Skeletal muscle satellite cell (primary cell): ENCODE measurements around the gene DDI1.
A peak's percentile ranks its signal among the peaks of the same experiment; 100 is the strongest.

Experiments
- H3K27me3 ChIP-seq: 2 replicates; pipeline ENCODE4 v1.7.0; 2013; ENCODE audit warnings: low read length; ENCODE audit not compliant: control insufficient read depth, insufficient read depth
- H3K36me3 ChIP-seq: 2 replicates; pipeline ENCODE4 v1.7.0; 2013; ENCODE audit warnings: mild to moderate bottlenecking, control low read depth, low read length; ENCODE audit not compliant: insufficient read depth
- H3K4me1 ChIP-seq: 2 replicates; pipeline ENCODE4 v1.7.0; 2013; ENCODE audit warnings: low read length; ENCODE audit not compliant: control insufficient read depth, insufficient read depth
- H3K4me2 ChIP-seq: 2 replicates; pipeline ENCODE4 v1.7.0; 2013; ENCODE audit warnings: mild to moderate bottlenecking, low read length
- H3K4me3 ChIP-seq: 2 replicates; pipeline ENCODE4 v1.7.0; 2013; ENCODE audit warnings: low read length
- H3K9ac ChIP-seq: 2 replicates; pipeline ENCODE4 v1.7.0; 2013; ENCODE audit warnings: mild to moderate bottlenecking, low read depth, low read length, moderate library complexity
- H3K9me3 ChIP-seq: replicated peaks from 2 replicates; pipeline ENCODE4 v1.7.0; 2013; ENCODE audit warnings: mild to moderate bottlenecking, control low read depth, low read length

Gene DDI1

GRCh38 chr11:104003491-104003890 lies 32.9 kb upstream of the DDI1 start:
- no peak overlapping the region for H3K9ac ChIP-seq
- no peaks in the 10 kb centered on the region for H3K4me1 ChIP-seq
- no peaks in the 10 kb centered on the region for H3K9me3 ChIP-seq
- H3K36me3 ChIP-seq: no peaks in the 10 kb centered on the region
- no peaks in the 10 kb centered on the region for H3K27me3 ChIP-seq
- H3K4me3 ChIP-seq: no peak overlapping the region
- H3K4me2 ChIP-seq: no peak overlapping the region

GRCh38 chr11:104005234-104005855 lies 31.1 kb upstream of the DDI1 start:
- H3K4me1 ChIP-seq: no peaks in the 10 kb centered on the region
- H3K9me3 ChIP-seq: no peaks in the 10 kb centered on the region
- no peak overlapping the region for H3K4me3 ChIP-seq
- no peaks in the 10 kb centered on the region for H3K27me3 ChIP-seq
- H3K9ac ChIP-seq: no peak overlapping the region
- H3K4me2 ChIP-seq: no peak overlapping the region
- H3K36me3 ChIP-seq: no peaks in the 10 kb centered on the region

GRCh38 chr11:104009744-104010143 lies 26.7 kb upstream of the DDI1 start:
- H3K9ac ChIP-seq: no peak overlapping the region
- H3K4me1 ChIP-seq: no peaks in the 10 kb centered on the region
- H3K36me3 ChIP-seq: no peaks in the 10 kb centered on the region
- H3K9me3 ChIP-seq: no peaks in the 10 kb centered on the region
- no peak overlapping the region for H3K4me2 ChIP-seq
- H3K4me3 ChIP-seq: no peak overlapping the region
- no peaks in the 10 kb centered on the region for H3K27me3 ChIP-seq

- H3K4me1 ChIP-seq: no peaks in the 10 kb centered on the region
- H3K9me3 ChIP-seq: no peaks in the 10 kb centered on the region
- no peaks in the 10 kb centered on the region for H3K27me3 ChIP-seq
- H3K4me2 ChIP-seq: no peak overlapping the region
- H3K4me3 ChIP-seq: no peak overlapping the region
- H3K36me3 ChIP-seq: no peaks in the 10 kb centered on the region
- H3K9ac ChIP-seq: no peak overlapping the region
Observed at GRCh38 chr11:104011044-104011443, 25.4 kb upstream of the DDI1 start.

GRCh38 chr11:104015649-104016415 lies 20.6 kb upstream of the DDI1 start:
- Histone ChIP-seq H3K36me3 (no peaks in the 10 kb centered on the region), H3K4me2 (no peak overlapping the region), H3K4me1 (no peaks in the 10 kb centered on the region), H3K9ac (no peak overlapping the region), H3K4me3 (no peak overlapping the region), H3K27me3 (no peaks in the 10 kb centered on the region), H3K9me3 (no peaks in the 10 kb centered on the region)

- Histone ChIP-seq H3K4me3 (no peak overlapping the region), H3K27me3 (no peaks in the 10 kb centered on the region), H3K36me3 (no peaks in the 10 kb centered on the region), H3K9ac (no peak overlapping the region), H3K4me1 (no peaks in the 10 kb centered on the region), H3K4me2 (no peak overlapping the region), H3K9me3 (no peaks in the 10 kb centered on the region)
Observed at GRCh38 chr11:104024572-104024971, 11.9 kb upstream of the DDI1 start.

GRCh38 chr11:104028476-104029263 lies 7.8 kb upstream of the DDI1 start:
- no peak overlapping the region for H3K4me2 ChIP-seq
- peaks cover 9% of the 10 kb centered on the region for H3K4me1 ChIP-seq
- no peak overlapping the region for H3K9ac ChIP-seq
- no peaks in the 10 kb centered on the region for H3K36me3 ChIP-seq
- H3K27me3 ChIP-seq: no peaks in the 10 kb centered on the region
- H3K4me3 ChIP-seq: no peak overlapping the region
- no peaks in the 10 kb centered on the region for H3K9me3 ChIP-seq

- Histone ChIP-seq H3K9me3 (no peaks in the 10 kb centered on the region), H3K4me3 (no peak overlapping the region), H3K9ac (no peak overlapping the region)
Observed at GRCh38 chr11:104033134-104033533, 3.3 kb upstream of the DDI1 start.

GRCh38 chr11:104033561-104033960 lies 2.9 kb upstream of the DDI1 start:
- Histone ChIP-seq H3K27me3 (no peaks in the 10 kb centered on the region), H3K9ac (no peak overlapping the region), H3K36me3 (no peaks in the 10 kb centered on the region), H3K4me2 (peak overlapping the region; percentile 27), H3K4me1 (peaks cover 13% of the 10 kb centered on the region), H3K9me3 (no peaks in the 10 kb centered on the region), H3K4me3 (no peak overlapping the region)

More at GRCh38 chr11:104033134-104033533, 3.3 kb upstream of the DDI1 start:
- Histone ChIP-seq H3K27me3 (no peaks in the 10 kb centered on the region), H3K4me2 (peak overlapping the region; percentile 27), H3K4me1 (peaks cover 13% of the 10 kb centered on the region), H3K36me3 (no peaks in the 10 kb centered on the region)

GRCh38 chr11:104036995-104037394 lies 555 bp downstream of the DDI1 start:
- H3K4me3 ChIP-seq: no peak overlapping the region
- no peaks in the 10 kb centered on the region for H3K9me3 ChIP-seq
- no peaks in the 10 kb centered on the region for H3K27me3 ChIP-seq
- peaks cover 13% of the 10 kb centered on the region for H3K4me1 ChIP-seq
- H3K4me2 ChIP-seq: no peak overlapping the region
- no peaks in the 10 kb centered on the region for H3K36me3 ChIP-seq
- no peak overlapping the region for H3K9ac ChIP-seq

- Histone ChIP-seq H3K9ac (no peak overlapping the region), H3K4me3 (no peak overlapping the region), H3K27me3 (no peaks in the 10 kb centered on the region), H3K9me3 (no peaks in the 10 kb centered on the region), H3K4me2 (no peak overlapping the region), H3K4me1 (no peaks in the 10 kb centered on the region), H3K36me3 (no peaks in the 10 kb centered on the region)
Observed at GRCh38 chr11:104041792-104042191, 5.4 kb downstream of the DDI1 start.
